AG20443 (cell line): ENCODE results near the gene MYL9.

Experiments used
- DNase-seq: peaks from one replicate; pipeline ENCODE4 v3.0.0; 2012; ENCODE audit warnings: low spot score, mixed read lengths

The MYL9 gene

DNA sequence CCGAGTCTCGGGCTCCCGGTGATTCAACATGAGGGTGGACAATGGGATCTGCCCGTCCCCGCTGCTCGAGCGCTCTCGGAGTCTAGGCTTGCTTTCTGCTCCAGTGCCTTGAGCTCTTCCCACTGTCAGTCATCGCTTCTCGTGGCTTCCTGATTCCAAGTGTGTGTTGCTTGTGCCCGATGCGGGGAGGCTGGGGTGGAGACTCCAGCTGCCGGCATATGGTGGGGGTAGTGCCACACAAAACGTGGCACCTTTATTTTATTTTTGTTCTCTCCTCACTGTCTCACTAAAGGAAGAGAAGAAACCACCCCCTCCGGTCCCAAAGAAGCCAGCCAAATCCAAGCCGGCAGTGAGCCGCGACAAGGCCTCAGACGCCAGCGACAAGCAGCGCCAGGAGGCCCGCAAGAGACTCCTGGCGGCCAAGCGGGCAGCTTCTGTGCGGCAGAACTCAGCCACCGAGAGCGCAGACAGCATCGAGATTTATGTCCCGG, 14.8 kb upstream of the MYL9 start:
- DNase-seq: no peak

GRCh38 chr20:36527331-36528125, 13.8 kb upstream of the MYL9 start:
- DNase-seq: no peak

GRCh38 chr20:36528176-36528874, 13.0 kb upstream of the MYL9 start:
- no peak for DNase-seq

DNA sequence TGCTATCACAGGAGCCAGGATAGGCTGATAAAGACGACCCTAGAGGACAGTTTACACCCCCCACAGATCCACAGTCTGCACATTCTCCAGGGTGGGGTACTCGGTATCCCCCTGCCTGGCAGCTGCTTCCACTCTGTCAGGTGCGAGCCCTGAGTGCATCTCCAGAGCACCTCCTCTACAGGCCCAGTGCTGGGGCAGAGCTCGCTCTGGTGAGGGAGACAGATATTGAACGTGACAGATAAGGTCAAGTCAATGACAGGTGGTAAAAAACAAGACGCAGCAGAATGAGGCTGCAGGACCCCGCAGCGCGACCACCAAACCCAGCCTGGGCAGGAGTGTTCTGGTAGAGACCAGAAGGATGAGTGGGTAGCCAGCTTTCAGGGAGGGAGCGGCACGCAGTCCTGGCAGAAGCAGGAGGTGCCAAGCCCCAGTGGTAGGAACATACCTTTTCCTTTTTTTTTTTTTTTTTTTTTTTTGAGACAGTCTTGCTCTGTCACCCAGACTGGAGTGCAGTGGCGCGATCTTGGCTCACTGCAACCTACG, 12.4 kb upstream of the MYL9 start:
- DNase-seq: no peak

- no peak for DNase-seq
Measured at GRCh38 chr20:36532388-36532787, 8.9 kb upstream of the MYL9 start.

DNA sequence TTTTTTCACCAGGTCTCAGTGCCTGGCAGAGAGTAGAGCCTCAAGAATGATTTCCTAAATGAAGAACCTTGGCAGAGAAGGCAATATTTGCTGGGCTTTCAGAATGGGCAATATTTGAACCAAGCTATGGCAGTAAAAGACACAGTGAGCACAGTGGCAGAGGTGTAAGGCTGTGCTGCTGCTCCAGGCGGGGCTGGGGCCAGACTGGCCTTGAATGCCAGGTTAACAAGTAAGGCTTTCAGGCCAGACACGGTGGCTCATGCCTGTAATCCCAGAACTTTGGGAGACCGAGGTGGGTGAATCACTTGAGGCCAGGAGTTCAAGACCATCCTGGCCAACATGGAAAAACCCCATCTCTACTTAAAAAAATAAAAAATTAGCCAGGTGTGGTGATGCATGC, 8.5 kb upstream of the MYL9 start:
- no peak for DNase-seq

DNA sequence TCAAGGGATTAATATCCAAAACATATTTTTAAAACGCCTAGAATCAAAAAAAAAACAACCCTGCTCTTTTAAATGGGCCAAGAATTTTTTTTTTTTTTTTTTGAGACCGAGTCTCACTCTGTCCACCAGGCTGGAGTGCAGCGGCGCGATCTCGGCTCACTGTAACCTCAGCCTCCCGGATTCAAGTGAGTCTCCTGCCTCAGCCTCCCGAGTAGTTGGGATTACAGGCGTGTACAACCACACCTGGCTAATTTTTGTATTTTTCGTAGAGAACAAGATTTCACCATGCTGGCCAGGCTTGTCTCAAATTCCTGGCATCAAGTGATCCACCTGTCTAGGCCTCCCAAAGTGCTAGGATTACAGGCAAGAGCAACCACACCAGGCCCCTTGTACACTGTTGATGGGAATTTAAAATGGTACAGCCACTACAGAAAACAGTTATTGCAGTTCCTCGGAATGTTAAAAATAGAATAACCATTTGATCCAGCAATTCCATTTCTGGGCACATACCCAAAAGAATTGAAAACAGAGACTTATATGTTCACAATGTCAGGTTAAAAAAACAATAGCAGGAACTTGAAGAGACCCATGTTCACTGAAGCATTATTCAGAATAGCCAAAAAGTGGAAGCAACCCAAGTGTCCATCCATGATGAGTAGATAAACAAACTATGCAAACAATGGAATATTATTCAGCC, 3.1 kb upstream of the MYL9 start:
- no peak for DNase-seq

DNA sequence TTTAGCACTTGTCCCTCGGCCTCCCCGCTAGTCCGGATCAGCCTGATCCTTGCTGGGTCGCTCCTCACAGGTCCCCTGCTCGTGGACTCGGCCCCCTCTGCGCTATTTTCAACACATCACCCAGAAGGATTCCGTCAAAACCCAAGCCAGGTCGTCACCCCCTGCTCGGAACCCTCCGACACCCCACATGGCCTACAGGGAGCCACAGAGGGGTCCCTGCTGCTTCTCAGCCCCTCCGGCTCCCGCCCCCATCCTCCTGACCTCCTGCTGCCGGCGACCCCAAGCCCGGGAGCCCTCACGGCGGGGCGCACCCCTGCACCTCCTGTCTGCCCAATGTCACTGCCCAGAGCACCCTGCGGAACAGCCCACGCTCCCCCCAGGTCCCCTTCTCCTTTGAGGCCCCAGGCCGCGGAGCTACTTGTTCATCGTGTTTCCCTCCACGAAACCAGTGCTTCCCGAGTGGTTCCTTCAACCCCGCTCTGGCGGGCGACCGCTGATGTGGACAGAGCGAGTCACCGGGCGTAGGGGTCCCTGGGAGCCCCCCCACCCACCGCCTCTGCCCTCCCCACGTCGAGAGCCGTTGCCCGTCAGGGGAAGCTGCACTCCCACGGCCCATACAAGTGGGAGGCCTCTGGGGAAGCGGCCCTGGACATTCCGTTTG, 638 bp upstream of the MYL9 start:
- DNase-seq: no peak

DNA sequence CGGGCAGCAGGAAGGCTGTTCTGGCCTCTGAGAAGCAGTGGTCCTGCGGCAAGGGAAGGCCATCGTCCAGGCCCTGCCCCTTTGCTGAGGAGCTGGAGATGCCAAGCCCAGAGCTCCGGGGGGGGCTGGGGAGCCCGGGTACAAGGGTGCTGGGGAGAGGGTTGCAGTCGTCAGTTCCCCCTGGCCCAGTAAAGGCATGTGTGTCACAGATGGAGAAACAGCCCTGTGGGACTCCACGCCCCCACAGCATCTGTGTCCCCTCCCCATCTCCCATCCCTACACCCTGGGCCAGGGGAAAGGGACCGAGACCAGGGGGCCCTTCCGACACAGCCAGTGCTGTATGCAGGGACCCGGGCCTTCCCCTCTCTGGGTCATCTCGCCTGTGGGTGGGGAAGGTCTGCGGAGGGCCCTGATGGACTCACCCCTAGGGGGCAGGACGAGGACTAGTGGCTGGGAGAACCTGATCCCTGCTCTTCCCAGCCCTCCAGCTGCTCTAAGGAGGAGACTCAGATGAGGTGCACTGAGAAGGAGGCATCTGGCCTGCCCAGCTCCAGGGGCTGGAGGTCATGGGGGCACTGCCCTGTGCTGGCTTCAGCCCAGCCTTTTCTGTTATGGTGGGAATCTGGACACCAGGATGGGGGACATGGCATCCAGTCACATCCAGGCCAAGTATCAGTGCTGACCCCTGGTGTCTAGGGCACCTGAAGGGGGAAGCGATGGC, 609 bp downstream of the MYL9 start:
- DNase-seq: peak; percentile 80

DNA sequence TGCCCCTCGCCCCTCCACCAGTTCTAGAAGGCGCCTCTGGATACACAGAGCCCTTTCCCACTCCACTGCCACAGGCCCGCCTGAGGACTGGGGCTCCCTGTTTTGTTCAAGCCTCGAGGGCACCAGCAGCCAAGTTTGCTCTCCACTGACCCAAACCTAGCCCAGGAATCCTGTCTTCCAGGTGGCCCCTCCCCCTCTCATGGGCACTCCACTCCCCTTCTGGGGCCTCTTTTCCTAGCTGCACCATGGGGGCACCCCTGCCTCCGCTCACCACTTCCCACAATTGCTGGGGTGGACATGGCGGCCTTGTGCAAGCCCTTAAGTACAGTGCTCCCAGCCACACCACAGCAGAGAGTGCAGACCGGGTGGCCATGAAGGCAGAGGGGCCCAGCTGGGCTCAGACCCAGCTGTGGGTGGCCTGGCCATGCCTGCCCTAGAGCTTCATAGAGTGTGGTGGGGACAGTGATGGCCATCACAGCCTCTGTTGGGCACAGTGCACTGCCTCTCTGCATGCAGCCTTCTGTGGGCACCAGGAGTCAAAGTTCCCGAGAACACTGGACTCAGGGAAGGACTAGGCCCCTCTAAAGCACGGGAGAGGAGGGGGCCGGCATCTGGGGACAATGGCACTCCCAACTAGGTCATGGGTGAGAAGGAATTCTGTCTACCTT, 1.3 kb downstream of the MYL9 start:
- DNase-seq: no peak

GRCh38 chr20:36543184-36544133, 2.1 kb downstream of the MYL9 start:
- peak; percentile 88 for DNase-seq

DNA sequence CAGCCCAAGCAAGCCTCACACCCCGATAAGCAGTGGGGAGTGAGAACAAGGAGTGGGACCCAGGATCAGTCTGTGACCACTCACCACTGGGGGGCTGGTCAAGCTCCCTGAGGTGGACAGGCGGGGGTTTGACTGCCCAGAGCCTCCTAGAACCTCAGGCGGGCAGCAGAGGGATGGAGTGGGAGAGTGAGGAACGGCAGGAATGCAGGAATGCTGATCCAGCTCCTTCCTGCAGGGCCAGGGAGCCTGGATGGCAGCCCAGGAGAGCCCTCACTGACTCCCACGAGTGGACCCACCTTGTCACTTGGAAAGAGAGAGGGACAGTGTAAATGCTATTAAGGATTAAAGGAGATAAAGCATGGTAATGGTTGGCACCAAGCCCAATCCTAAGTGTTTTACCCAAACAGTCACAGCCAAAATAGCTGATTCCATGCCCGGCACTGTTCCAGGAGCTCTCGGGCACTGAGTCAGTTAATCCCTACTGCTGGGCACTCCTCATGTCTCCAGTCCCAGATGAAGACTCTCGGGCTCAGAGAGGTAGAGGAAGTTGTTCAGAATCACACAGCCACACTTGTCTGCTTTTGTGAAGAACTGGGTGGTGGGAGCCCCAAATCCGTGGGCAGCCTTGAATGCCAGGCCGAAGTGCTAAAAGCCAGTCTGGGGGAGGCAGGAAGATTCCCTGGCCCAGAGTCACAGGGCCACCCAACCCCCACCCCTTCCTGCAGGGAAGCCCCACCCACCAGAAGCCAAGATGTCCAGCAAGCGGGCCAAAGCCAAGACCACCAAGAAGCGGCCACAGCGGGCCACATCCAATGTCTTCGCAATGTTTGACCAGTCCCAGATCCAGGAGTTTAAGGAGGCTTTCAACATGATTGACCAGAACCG, 3.1 kb downstream of the MYL9 start:
- peak; percentile 63 for DNase-seq

DNA sequence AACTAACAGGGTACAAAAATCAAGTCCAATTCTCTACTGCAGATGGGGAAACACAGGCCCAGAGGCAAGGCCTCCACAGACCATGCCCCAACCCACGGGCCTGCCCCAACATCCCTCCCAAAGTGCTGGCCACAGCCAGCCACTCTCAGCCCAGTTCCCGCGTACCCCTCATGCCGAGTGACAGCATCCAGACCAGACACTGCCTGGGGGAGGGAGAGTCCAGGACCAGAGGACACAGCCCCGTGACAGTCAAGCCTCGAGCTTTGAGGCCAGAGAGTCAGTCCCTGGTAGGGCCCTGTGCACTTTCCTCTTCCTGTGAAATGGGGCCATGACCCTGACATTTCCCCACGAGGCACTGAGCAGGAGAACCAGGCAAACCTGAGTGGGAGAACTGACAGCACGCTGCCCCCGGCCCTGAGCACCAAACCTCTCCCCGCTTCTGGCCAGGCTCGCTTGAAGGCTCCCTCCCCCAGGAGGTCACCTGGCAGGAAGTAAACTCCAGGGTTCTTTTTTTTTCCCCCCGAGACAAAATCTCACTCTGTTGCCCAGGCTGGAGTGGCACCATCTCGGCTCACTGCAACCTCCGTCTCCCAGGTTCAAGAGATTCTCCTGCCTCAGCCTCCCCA, 4.9 kb downstream of the MYL9 start:
- DNase-seq: no peak

GRCh38 chr20:36547186-36548005, 6.1 kb downstream of the MYL9 start:
- no peak for DNase-seq

DNA sequence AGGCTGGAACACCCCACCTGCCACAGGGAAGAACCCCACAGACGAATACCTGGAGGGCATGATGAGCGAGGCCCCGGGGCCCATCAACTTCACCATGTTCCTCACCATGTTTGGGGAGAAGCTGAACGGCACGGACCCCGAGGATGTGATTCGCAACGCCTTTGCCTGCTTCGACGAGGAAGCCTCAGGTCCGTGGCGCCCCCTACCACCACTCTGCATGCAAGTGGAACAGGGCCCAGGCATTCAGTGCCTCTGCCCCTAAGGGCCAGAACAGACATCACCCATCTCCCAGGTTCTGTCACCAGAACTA, 6.6 kb downstream of the MYL9 start:
- DNase-seq: no peak

- no peak for DNase-seq
Measured at GRCh38 chr20:36548704-36549627, 7.6 kb downstream of the MYL9 start.

- DNase-seq: no peak
Measured at GRCh38 chr20:36549628-36549941, 8.3 kb downstream of the MYL9 start.
